GM12872 (cell line): ENCODE measurements around the gene CEP89.

Experiments
- TF ChIP-seq, protein P1 (sequence below): IDR thresholded peaks from 3 replicates; pipeline ENCODE4 v1.5.1; 2011; ENCODE audit warnings: low read depth, mild to moderate bottlenecking, low read length, moderate library complexity; ENCODE audit not compliant: insufficient read depth

Gene CEP89

DNA sequence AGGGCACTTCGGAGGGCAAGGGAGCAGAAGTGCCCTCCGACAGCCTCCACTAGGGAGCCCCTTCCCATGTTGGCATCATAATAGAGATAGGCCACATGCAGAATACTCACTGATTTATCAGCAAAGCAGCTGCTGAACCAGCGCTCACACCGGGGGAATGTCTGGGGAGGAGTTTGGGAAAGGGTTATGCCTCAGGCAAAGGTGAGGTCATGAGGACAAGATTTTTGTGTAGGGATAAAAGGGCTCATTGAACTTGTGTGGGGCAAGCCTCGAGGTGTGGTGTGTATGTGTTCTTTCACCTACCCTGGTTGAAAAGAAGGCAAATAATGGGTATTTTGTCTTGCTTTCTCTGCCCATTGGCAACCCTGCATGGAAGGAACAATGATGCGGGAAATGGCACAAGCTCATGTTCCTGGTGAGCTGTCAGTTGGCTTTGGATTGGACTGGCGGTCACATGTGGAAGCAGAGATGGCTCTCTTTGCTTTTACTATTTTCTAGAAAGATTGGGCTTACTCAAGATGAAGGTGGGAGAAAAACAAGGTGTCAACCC lies 63.0 kb downstream of the CEP89 start:
- TF ChIP-seq, protein P1, sequence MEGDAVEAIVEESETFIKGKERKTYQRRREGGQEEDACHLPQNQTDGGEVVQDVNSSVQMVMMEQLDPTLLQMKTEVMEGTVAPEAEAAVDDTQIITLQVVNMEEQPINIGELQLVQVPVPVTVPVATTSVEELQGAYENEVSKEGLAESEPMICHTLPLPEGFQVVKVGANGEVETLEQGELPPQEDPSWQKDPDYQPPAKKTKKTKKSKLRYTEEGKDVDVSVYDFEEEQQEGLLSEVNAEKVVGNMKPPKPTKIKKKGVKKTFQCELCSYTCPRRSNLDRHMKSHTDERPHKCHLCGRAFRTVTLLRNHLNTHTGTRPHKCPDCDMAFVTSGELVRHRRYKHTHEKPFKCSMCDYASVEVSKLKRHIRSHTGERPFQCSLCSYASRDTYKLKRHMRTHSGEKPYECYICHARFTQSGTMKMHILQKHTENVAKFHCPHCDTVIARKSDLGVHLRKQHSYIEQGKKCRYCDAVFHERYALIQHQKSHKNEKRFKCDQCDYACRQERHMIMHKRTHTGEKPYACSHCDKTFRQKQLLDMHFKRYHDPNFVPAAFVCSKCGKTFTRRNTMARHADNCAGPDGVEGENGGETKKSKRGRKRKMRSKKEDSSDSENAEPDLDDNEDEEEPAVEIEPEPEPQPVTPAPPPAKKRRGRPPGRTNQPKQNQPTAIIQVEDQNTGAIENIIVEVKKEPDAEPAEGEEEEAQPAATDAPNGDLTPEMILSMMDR, result no peak

DNA sequence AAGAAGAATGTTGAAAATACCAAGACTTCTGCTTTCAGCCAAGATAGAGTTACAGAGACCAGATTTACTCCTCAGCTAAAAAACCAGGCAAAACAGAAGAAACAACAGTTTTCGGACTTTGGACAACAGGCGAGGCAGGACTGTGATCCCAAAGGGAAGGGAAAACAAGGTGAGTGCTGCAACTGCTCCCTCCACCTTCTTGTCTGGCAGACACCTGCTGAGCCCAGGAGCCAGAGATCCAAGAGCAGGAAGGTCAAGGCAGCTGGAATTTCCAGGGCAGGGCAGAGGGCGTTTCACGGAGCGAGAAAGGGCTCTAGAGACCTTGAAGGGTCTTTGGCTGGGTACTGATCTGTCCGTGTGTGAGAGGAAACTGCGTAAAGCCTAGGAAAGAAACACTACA lies 69.3 kb downstream of the CEP89 start:
- TF ChIP-seq, protein P1, result no peak

DNA sequence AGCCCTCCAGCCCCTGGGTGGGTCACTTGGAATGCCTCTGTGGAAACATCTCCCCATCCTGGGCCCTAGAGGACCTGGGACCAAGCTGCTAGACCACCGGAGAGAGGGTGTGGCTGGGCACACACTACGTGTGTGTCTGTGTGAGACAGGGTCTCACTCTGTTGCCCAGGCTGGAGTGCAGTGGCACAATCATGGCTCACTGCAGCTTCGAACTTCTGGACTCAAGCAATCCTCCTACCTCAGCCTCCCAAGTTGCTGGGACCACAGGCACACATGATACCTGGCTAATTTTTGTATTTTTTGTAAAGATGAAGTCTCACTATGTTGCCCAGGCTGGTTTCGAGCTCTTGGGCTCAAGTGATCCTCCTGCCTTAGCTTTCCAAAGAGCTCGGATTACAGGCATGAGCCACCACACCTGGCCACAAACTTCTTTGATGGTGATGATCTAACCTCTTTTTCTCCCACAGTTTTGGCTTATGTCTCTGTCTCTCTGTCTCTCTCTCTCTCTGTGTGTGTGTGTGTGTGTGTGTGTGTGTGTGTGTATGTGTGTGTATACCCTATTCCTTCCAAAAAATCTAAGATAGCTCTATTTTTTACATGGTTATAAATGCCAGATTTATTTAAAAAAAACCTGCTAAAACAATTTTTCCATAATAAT lies 70.1 kb downstream of the CEP89 start:
- TF ChIP-seq, protein P1, result no peak

DNA sequence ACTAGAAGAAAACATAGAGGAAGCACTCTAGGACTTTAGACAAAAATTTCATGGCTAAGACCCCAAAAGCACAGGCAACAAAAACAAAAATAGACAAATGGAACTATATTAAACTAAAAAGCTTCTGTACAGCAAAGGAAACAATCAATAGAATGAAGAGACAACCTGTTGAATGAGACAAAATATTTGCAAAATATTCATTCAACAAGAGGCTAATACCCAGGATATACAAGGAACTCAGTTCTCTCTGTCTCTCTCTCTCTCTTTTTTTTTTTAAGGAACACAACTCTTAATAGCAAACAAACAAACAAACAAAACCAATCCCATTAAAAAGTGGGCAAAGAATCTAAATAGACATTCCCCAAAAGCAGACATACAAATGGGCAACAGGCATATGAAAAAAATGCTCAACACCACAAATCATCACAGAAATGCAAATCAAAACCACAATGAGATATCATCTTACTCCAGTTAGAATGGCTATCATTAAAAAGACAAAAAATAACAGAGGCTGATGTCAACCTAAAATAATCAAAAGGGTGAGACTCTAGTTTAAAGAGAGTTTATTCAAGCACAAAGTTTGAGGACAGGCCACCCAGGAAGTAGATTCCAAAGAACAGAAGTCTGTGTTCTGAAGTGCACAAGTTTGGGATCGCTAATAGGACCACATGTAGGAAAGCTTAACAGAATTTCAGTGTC lies 75.1 kb downstream of the CEP89 start:
- TF ChIP-seq, protein P1, result no peak

DNA sequence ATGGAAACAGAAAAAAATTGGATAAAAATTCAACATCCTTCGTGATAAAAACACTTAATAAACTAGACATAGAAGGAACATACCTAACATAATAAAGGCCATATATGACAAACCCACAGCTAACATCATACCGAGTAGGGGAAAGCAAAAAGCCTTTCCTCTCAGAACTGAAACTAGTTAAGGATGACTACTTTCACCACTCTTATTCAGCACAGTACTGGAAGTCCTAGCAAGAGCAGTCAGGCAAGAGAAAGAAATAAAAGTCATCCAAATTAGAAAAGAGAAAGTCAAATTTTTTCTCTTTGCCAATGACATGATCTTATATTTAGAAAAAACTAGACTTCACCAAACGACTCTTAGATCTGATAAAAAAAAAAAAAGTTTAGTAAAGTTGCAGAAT lies 76.4 kb downstream of the CEP89 start:
- TF ChIP-seq, protein P1, result no peak

DNA sequence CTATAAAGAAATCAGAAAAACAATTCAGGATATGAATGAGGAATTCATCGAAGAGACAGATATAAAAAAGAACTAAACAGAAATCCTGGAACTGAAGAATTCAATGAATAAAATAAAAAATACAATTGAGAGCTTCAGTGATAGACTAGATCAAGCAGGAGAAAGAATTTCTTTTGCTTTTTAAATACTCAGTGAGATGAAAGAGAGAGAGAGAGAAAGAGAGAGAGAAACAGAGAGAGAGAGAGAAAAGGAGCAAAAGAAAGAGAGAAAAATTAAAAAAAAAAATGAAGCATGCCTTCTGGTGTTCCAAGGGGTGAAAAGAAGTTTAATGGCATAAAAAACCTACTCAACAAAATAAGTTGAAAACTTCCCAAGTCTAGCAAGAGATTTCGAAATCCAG lies 80.1 kb downstream of the CEP89 start:
- TF ChIP-seq, protein P1, result no peak

DNA sequence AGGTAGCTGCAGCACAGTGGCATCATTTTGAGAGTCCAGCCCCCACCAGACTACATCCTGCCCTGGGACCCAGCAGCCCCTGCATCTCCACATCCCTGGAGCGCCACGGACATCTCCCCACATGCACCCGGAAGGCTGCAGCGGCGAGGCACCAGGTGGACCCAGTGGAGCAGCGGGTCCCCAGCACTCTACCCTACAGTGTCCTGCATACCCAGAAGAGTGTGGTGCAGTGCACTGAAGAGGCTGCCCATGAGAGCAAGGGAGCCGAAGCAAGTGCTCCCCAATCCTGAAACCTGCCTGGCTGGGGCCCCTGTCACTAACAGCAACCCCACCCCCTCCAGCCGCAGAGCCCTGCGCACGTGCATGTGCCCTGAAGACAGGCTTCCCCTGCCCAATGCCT lies 80.9 kb downstream of the CEP89 start:
- TF ChIP-seq, protein P1, result no peak
